Esophagus muscularis mucosa (tissue), 4 donors: Measurements from ENCODE around the gene C2orf42. TPM values are rescaled to one million over a fixed set of nuclear protein-coding genes. Genes with fewer than 3 reads are reported as not detected.

Source experiments
- DNase-seq: peaks from one replicate; pipeline ENCODE4 v3.0.0-alpha.2; 2017; ENCODE audit errors: extremely low spot score
- H3K27ac ChIP-seq, 4 donors: fragments of 200-600 bp; sonication (generic); replicated peaks in 1 of 4; 1 replicate in 3 of 4; 2 replicates in 1 of 4; pipeline ENCODE4 v1.5.1; 2016 to 2019; ENCODE audit warnings: mild to moderate bottlenecking in 1 of 4
- H3K27me3 ChIP-seq, 4 donors: fragments of 200-600 bp; sonication (generic); one replicate each; pipeline versions ENCODE4 v1.5.1 to v1.6.0; 2016 to 2019
- H3K36me3 ChIP-seq, 4 donors: fragments of 200-600 bp; sonication (generic); one replicate each; pipeline ENCODE4 v1.5.1; 2016 to 2019
- H3K4me1 ChIP-seq, 4 donors: fragments of 200-600 bp; sonication (generic); one replicate each; pipeline ENCODE4 v1.5.1; 2016 to 2019
- H3K4me3 ChIP-seq, 4 donors: fragments of 200-600 bp; sonication (generic); 1 replicate in 2 of 4; 2 replicates in 2 of 4; pipeline ENCODE4 v1.5.1; 2016 to 2019; ENCODE audit warnings: mild to moderate bottlenecking in 4 of 4, moderate library complexity in 1 of 4
- H3K9me3 ChIP-seq, 4 donors: fragments of 200-600 bp; sonication (generic); 1 replicate in 3 of 4; 2 replicates in 1 of 4; pipeline ENCODE4 v1.5.1; 2016 to 2019
- CTCF ChIP-seq, 3 experiments: fragments of 200-600 bp in 2 of 3; fragments of 450-650 bp in 1 of 3; sonication (generic) in 2 of 3; IDR thresholded peaks; one replicate each; pipeline ENCODE4 v1.5.1; 2017 to 2019; ENCODE audit warnings: antibody characterized with exemption in 3 of 3, mild to moderate bottlenecking in 2 of 3, moderate library complexity in 1 of 3
- EP300 ChIP-seq: sonication (generic); formaldehyde crosslinking; IDR thresholded peaks from one replicate; pipeline ENCODE4 v1.6.1; 2017; ENCODE audit warnings: antibody characterized with exemption
- POLR2A ChIP-seq: fragments of 450-650 bp; IDR thresholded peaks from one replicate; pipeline ENCODE4 v1.6.1; 2017; ENCODE audit warnings: antibody characterized with exemption, moderate library complexity, mild to moderate bottlenecking, low read depth
- POLR2AphosphoS5 ChIP-seq, 2 donors: sonication (generic); formaldehyde crosslinking; IDR thresholded peaks; one replicate each; pipeline ENCODE4 v1.6.1; 2017; ENCODE audit warnings: antibody characterized with exemption in 2 of 2
- WGBS: methylation state at CpG from one replicate; pipeline ENCODE4 v1.1.5; 2018; 5-methylcytosine and 5-hydroxymethylcytosine counted together
- intact Hi-C: fragments of 100-400 bp; cut with DNase I; formaldehyde crosslinking; loops from one replicate; pipeline ENCODE4 v1.15.1; 2023
- total RNA-seq, 4 donors: library from RNA; depleted of rRNA; stranded (reverse); fragments of >200 nt; gene quantifications; one replicate each; pipeline versions ENCODE4 v1.1.0 to v1.2.1, GENCODE V29; 2016

The C2orf42 gene
- total RNA-seq, 4 donors from 2014 or later = 15.4 to 20.9 (median 17.9) TPM

GRCh38 chr2:70101174-70101573, 89.6 kb downstream of the C2orf42 start:
- Histone ChIP-seq H3K4me1 (peaks cover 0 to 3% (median 0%) of the 10 kb centered on the region in 4 donors), H3K36me3 (no peaks in the 10 kb centered on the region), H3K27me3 (no peaks in the 10 kb centered on the region), H3K4me3 (no peak overlapping the region), H3K9me3 (no peaks in the 10 kb centered on the region), H3K27ac (no peak overlapping the region)
- no peak for DNase-seq
- TF ChIP-seq POLR2AphosphoS5 (IDR thresholded peaks at IDR 0.05) = no peak
- no peak for TF ChIP-seq POLR2A
- TF ChIP-seq EP300 = no peak
- TF ChIP-seq CTCF (IDR thresholded peaks at IDR 0.05) = no peak
- intact Hi-C loops = no loop called here
- 96% methylated on average over 6 of the region's 6 CpGs for WGBS

Other genes starting within 250 kb of the C2orf42 start
- gene ASPRV1, start 229.4 kb downstream of the C2orf42 start, total RNA-seq = 1 to 10 TPM; 1.2 to 1.7 (median 1.6) TPM
- gene PCBP1, start 103.5 kb downstream of the C2orf42 start, total RNA-seq = 100 to 1,000 TPM; 156 to 220 (median 189) TPM
- 10 to 100 TPM; 41.1 to 82.2 (median 47.3) TPM for gene TIA1, start 57.6 kb upstream of the C2orf42 start, total RNA-seq
- 10 to 100 TPM; 52.2 to 87.4 (median 65.9) TPM for gene PCYOX1, start 67.1 kb upstream of the C2orf42 start, total RNA-seq
- 100 to 1,000 TPM in 3 of 4 donors, 10 to 100 TPM in 1; 85.8 to 125 (median 118) TPM for gene SNRPG, start 102.7 kb upstream of the C2orf42 start, total RNA-seq
- gene FAM136A, start 111.0 kb upstream of the C2orf42 start, total RNA-seq = 10 to 100 TPM; 19.4 to 29.4 (median 23.7) TPM